GM18517 (cell line): ENCODE measurements around the gene LDLRAD4.

Experiments used
- ATAC-seq: cut with Tn5 transposase; IDR thresholded peaks from one replicate; pipeline ENCODE4 v1.9.1; 2021; ENCODE audit warnings: mild to moderate bottlenecking, moderate library complexity; ENCODE audit not compliant: unreplicated experiment

The LDLRAD4 gene

GRCh38 chr18:13227910-13228309 lies 9.3 kb downstream of the LDLRAD4 start:
- ATAC-seq, result no peak

- ATAC-seq, result no peak
Observed at GRCh38 chr18:13229001-13229671, 10.6 kb downstream of the LDLRAD4 start.

DNA sequence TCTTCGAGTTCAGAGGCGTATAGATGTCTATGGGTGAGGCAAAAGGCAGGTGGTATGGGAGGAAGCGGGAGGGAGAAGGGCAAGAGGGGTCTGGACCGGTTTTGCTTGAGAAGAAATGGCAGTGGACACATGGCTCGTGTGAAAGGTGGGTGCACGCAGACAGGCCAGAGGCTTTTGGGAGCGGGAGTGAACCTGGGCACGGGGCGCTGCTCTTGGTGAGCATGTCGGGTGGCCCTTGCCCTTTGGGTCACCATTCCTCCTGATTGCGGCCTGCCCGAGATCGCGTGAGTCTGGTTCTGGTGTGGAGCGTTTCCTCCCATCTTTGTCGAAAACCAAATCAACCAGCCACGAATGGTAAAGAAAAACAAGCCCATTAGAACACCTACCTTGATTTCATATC lies 12.6 kb downstream of the LDLRAD4 start:
- no peak for ATAC-seq

- no peak for ATAC-seq
Observed at GRCh38 chr18:13232086-13232917, 13.7 kb downstream of the LDLRAD4 start.

DNA sequence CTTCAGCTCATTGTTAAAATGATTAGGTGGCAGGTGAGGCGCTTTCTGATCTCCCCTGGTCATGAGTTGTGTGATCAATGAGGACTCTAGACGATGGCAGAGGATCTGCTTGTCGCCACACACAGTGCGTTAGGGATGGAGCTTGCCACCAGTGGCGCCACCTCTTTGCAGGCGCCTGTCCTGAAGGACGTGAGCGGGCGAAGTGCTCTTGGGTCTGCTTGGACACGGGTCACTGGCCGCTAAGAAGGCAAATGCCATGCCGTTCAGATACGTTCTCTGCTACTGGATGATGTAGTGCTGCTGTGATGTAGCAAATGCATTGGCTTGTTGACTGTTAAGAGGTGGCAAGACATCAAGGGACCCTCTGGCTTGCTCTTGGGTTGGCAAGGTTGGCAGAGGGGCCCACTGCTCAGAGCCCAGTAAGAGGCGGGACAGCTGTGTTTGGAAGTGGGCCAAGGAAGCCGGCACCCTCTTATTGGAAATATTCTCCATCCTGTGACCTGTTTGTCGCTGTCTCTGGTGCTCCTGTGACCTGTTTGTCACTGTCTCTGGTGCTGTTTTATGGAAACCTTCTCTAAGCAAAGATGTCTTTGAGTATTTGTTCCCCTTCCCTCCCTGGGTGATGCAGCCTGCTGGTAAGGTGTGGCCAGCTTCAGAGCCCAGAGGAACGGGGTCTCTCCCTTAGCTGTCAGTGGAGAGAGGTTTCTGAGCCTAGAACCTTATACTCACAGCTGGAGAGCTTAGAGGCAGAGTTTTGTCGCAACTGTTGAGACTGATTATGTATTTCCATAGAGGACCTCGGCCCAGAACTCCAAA lies 14.6 kb downstream of the LDLRAD4 start:
- no peak for ATAC-seq

GRCh38 chr18:13233787-13234783 lies 15.5 kb downstream of the LDLRAD4 start:
- ATAC-seq, result no peak

DNA sequence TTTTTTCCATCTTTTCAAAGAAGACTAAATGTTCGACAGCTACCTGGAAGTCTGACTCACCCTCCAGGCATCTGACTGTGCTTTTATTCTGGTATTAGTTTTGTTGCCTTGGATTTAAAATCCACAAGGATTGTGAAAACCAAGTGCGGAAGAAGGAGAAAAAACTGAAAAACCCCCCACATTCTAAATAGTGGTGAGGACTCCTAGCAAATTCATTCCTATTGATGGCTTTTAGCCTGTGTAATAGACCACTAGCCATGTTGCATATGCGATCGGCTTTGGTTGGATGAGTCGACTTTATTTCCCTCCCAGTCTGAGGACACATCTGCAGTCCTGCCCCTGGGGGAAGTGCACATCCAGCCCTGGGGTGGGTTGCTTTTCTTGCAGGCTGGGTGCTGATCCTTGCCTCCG lies 16.9 kb downstream of the LDLRAD4 start:
- no peak for ATAC-seq

DNA sequence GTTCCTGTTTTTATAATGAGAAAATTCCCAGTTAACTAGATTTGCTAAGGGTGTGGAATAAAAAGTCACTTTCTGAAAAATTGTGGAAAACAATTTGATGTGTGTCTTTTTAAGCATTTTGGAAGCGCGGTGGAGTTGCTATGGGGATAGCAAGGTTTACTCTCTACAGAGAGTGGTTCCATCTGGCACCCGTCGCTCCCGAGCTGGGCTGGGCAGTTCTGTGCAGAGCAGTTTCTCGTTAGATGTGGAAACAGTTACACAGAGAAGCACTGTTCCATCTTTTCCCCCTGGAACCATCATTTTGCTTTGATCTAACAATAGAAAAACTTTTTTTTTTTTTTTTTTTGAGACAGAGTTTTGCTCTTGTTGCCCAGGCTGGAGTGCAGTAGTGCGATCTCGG lies 17.4 kb downstream of the LDLRAD4 start:
- ATAC-seq, result no peak

GRCh38 chr18:13236411-13236810 lies 17.9 kb downstream of the LDLRAD4 start:
- ATAC-seq, result no peak

DNA sequence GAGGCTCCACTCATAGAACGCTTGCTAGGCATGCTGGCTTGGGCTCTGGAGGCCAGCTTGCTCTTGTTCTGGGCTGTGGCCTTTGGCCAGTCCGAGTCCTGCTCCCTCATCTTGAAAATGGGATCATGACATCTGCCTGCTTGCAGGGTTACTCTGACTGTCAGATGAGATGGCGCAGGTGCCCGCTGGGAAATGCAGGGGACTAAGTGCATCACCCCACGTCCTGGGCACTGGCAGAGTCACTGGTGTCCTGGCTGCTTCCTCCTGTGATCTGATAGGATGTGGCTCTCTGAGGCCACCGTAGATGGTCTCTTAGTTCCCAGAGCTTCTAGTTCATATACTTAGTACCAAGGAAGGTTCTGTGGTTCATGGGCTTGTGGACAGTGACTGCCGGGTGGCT lies 18.5 kb downstream of the LDLRAD4 start:
- no peak for ATAC-seq

GRCh38 chr18:13237641-13238040 lies 19.1 kb downstream of the LDLRAD4 start:
- no peak for ATAC-seq

DNA sequence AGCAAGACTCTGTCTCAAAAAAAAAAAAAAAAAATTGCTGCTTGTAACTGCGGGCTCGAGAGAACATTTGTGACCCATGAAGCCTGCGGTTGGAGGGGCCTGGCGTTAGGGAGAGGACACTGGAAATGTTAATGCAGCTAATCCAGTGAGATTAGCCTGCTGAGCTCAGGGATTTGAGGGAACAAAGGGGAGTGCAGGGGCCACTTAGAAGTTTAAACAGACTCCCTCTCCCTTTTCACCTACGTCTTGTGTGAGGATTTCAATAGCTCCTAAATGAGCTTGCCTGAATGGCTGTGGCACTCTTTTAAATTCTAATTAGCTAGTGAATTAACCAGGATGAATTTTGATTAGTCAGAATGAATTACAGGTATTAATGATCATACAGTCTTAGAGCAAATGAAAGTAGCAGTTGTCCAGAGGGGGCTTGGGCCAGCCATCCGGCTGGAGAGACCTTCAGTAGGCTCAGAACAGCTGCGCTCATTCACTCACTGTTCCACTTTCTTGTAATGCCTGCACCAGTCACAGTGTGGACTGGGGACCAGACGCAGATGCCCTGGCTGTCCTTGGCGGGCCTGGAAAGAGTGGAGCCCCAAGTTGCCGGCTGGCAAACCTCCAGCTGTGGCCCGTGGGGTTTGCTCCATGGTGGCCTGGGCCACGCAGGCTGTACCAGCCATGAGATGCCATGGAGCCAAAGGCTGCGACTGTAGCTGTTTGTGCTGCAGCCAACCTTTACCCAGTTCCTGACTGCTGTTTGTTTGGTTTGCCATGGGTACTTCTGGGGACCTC lies 20.8 kb downstream of the LDLRAD4 start:
- ATAC-seq, result no peak

DNA sequence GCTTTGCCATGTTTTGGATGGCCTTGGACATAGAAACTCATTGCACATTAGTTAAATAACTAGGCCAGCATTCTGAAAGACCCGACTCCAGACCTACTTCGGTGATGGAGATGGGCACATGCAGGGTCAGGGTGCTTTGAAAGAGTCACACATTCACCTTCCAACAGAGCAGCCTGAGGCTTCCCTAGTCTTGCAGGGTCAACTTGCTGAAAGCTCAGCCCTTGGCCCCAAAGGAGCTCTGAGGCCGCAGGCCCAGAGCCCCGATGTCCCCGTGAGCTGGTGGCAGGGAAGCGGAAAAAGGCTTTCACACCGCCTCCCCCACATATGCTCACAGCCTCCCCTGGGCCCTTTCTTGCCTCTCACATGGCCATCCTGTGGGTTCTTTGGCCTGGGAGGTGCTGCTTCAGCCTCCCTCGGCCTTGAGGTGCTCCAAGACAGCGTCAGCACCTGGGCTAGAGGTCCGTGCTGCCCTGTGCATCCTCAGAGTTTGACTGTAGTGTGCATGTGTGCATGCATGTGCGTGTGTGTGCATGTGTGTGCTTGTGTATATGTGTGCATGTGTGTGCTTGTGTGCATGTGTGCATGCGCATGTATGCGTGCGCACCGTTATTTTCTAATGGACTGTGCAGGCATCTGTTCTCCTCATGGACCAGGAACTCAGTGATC lies 21.6 kb downstream of the LDLRAD4 start:
- ATAC-seq, result no peak

GRCh38 chr18:13241083-13241892 lies 22.7 kb downstream of the LDLRAD4 start:
- no peak for ATAC-seq

GRCh38 chr18:13241893-13242175 lies 23.3 kb downstream of the LDLRAD4 start:
- ATAC-seq, result no peak

DNA sequence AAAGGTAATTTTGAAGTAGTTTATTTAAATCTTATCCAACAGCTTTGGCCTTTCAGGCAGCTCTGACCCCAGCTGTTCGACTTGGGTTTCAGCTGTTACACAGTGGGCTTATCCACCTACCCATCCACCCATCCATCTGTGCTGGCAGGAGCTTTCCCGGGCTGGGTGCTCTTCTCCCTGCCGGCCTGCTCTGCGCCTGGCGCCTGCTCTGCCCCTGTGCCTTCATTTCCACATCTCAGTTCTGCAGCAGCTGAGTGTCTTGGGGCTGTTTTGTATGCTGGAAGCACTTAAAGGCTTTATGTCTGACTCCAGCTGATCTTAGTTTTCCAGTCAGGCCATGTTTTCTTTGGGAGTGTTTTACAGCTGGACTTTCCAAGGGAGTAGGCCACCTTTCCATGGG lies 24.2 kb downstream of the LDLRAD4 start:
- no peak for ATAC-seq

DNA sequence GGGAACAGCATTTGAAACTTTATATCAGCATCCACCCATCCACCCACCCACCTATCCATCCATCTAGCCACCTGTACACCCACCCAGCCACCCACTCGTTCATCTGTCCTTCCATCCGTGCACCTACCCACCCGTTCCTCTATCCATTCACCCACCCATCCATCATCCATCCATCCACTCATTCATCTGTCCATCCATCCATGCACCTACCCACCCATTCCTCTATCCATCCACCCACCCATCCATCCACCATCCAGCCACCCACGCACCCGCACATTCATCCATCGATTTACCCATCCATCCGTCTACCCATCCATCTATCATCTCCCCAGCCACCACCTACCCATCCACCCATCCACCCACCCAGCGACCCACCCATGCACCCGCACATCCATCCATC lies 24.8 kb downstream of the LDLRAD4 start:
- no peak for ATAC-seq

- ATAC-seq, result no peak
Observed at GRCh38 chr18:13244135-13244534, 25.6 kb downstream of the LDLRAD4 start.
